Measurements from ENCODE around the gene YWHAB.

YWHAB gene

DNA sequence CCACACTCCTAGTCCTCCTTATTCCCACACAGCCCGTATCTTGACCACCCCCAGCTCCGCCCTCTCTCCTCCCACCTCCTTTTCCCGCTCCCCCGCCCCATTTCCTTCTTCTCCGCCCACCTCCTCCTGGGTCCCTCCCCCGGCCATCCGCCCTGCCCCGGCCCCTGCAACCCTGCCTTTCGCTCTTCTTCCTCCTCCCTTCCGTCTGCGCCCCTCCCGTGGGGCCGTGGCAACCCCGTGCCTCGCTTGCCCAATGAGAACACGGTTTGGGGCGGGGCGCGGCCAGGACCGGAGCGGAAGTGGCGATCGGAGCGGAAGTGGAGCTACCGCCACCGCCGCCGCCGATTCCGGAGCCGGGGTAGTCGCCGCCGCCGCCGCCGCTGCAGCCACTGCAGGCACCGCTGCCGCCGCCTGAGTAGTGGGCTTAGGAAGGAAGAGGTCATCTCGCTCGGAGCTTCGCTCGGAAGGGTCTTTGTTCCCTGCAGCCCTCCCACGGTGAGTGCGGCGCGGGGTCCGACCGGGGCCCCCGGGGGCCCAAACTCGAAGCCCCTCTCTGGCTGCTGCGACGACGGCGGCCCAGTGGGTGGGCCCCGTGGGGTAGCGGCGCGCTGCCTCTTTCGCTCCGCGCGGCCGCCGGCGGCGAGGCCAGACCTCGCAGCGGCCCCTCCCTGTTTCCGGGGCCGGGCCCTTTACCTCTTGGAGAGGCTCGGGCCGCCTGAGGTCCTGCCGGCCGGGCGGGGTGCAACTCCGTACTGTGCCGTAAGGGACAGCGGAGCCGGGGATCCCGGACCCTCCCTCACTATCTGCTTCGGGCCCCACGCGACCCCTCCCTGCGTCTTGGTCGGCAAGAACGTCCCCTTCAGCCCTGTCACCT lies at the start of gene YWHAB:
TSS of gene YWHAB (plus strand) at position 314 of the 874 bp plus-strand sequence. CDS start 15,829 bp downstream, outside the sequence.
- TF ChIP-seq, protein P1, sequence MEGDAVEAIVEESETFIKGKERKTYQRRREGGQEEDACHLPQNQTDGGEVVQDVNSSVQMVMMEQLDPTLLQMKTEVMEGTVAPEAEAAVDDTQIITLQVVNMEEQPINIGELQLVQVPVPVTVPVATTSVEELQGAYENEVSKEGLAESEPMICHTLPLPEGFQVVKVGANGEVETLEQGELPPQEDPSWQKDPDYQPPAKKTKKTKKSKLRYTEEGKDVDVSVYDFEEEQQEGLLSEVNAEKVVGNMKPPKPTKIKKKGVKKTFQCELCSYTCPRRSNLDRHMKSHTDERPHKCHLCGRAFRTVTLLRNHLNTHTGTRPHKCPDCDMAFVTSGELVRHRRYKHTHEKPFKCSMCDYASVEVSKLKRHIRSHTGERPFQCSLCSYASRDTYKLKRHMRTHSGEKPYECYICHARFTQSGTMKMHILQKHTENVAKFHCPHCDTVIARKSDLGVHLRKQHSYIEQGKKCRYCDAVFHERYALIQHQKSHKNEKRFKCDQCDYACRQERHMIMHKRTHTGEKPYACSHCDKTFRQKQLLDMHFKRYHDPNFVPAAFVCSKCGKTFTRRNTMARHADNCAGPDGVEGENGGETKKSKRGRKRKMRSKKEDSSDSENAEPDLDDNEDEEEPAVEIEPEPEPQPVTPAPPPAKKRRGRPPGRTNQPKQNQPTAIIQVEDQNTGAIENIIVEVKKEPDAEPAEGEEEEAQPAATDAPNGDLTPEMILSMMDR (IDR thresholded peaks at IDR 0.05; ENCODE audit: insufficient read depth, low read depth, low read length, missing control alignments): no peak
- peak within 1 kb of the TSS; percentile 97 for H3K4me3 ChIP-seq (ENCODE audit: low read length)
- peak; percentile 99 for DNase-seq (ENCODE audit: low read depth)

DNA sequence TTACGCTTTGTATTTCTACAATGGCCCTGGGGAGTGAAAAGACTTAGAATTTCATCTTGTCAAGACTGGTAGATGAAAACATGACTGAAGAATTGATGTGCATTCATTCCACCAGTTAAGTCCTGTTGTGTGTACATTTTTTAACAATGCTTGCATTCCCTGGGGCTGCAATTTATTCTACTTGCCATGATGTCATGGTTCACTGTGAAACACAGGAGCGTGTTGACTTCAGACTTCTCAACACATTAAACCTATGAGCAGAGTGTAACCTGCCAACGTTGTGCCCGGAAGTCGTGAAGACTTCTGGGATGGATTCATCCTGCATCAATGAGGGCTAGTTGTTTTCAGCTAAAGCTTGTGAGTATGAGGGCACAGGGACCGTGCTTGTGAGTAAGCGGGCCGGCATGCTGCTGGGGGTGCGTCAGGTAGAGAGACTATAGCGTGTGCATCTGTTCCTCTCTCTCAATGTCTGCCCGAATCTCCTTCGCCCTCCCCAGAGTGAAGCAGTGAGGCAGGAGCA lies 48.8 kb upstream of the YWHAB start:
- TF ChIP-seq, protein P1 (IDR thresholded peaks at IDR 0.05; ENCODE audit: insufficient read depth, low read depth, low read length, missing control alignments): no peak
- peak; percentile 6 for DNase-seq (ENCODE audit: low read depth)
- H3K4me3 ChIP-seq (ENCODE audit: low read length): no peak overlapping the region

DNA sequence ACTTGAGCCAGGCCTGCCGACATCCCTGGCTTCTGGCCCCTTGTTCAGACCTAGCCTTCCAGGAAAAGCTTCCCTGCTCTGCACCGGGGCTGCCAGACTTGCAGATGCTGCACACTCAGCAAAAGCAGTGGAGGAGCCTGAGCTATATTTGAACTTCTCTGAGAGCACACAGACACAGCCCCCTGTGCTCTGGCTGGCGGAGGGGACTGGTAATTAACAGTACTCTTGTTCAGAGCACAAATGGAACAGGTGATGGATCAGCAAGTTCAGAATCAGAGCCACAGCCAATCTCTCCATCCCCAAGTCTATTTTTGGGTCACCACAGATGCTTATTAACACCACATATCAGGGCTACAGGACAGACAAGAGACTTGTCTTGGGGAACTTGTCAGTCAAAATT lies 47.6 kb upstream of the YWHAB start:
- H3K4me3 ChIP-seq (ENCODE audit: low read length): no peak overlapping the region
- DNase-seq (ENCODE audit: low read depth): no peak
- TF ChIP-seq, protein P1 (IDR thresholded peaks at IDR 0.05; ENCODE audit: insufficient read depth, low read depth, low read length, missing control alignments): no peak

GRCh38 chr20:44838521-44838920 lies 47.0 kb upstream of the YWHAB start:
- TF ChIP-seq, protein P1 (IDR thresholded peaks at IDR 0.05; ENCODE audit: insufficient read depth, low read depth, low read length, missing control alignments): no peak
- H3K4me3 ChIP-seq (ENCODE audit: low read length): no peak overlapping the region
- DNase-seq (ENCODE audit: low read depth): no peak

GRCh38 chr20:44839481-44839880 lies 46.0 kb upstream of the YWHAB start:
- no peak for DNase-seq (ENCODE audit: low read depth)
- no peak overlapping the region for H3K4me3 ChIP-seq (ENCODE audit: low read length)
- TF ChIP-seq, protein P1 (IDR thresholded peaks at IDR 0.05; ENCODE audit: insufficient read depth, low read depth, low read length, missing control alignments): no peak

- H3K4me3 ChIP-seq (ENCODE audit: low read length): no peak overlapping the region
- DNase-seq (ENCODE audit: low read depth): no peak
- TF ChIP-seq, protein P1 (IDR thresholded peaks at IDR 0.05; ENCODE audit: insufficient read depth, low read depth, low read length, missing control alignments): no peak
These were observed 44.7 kb upstream of the YWHAB start for GRCh38 chr20:44840826-44841225.

Data from epithelial cell of esophagus (primary cell).